SIG-M5 (cell line): ENCODE data around the gene EIF5AL1.
"Not testable (repeated sequence)": the region's sequence is repeated elsewhere in the genome, so short reads cannot be mapped to it uniquely, and the experiment has no call there.

Experiments used
- DNase-seq: peaks from one replicate; lab custom pipeline; 2025; lab: John Stamatoyannopoulos, UW

Gene EIF5AL1

DNA sequence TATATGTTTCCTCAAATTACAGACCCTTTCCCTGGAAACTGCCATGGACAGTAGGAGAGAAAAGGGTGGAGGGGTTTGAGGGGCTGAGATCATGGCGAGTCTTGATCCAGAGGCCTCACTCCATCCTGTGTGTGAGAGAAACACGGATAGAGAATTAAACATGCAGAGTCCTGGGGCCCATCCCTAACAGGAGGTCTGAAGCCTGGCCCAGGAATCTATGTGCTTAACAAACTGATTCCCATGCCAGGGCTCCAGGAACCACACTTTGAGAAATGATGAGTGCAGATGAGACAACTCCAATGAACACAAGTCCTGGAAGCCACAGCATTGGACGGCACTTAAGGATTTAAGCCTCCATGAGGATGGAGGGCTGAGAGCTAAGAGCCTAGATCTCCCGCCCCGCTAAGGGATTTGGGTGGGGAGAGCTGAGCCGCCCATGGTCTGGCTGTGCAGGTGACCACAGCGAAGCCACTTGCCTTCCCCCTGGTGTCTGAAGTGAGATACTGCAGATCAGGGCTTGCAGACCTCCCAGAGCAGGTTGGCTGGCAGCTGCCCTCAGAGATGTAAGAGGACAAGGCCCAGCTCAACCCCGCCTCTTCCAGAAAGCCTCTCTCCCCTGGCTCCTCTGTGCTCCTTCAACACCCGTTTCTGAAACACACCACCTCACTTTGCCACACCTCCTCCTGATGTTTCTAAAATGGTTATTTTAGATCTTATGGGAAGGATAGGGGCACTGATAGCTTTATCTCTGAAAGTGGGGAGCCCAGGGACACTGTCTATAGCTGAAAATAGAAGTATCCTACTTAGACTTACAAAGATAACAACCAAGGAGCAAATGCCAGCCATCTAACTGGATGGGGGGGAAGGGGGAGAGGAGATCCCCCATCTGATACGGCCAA lies 24.8 kb upstream of the EIF5AL1 start:
- no peak for DNase-seq

DNA sequence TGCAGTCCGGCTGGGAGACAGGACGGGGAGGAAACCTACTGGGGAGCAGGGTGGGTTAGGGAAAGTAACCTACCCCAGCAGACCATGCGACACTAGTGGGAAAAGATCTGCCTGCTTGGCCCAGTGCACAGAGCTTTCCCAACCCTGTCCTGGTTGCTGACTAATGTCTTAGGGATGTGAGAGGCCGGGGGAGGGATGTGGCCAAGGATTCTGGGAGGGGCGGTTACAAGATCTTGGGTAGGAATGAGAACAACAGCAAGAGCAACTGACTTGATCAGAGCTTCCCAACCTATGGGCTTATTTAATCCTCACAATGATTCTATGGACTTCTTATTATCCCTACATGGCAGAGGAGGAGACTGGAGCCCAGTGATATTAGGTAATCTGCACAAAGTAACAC lies 24.0 kb upstream of the EIF5AL1 start:
- no peak for DNase-seq

DNA sequence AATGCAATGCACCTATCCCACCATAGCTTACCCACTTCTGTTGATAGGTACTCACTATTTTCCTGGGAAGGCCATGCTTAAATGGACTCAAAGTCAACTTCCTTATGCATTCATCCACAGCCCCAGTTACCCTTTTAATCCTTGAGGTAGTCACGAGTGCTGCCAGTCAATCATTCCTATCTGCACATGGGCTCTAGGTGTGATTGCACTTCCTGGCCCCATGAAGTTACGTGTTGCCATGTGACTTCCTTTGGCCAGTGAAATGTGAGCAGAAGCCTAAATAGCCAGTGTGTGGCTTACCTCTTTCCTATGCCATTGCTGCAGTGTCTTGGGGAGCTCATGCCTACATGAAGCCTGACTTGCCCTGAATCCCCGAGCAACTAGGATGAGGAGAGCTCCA lies 23.5 kb upstream of the EIF5AL1 start:
- no peak for DNase-seq

DNA sequence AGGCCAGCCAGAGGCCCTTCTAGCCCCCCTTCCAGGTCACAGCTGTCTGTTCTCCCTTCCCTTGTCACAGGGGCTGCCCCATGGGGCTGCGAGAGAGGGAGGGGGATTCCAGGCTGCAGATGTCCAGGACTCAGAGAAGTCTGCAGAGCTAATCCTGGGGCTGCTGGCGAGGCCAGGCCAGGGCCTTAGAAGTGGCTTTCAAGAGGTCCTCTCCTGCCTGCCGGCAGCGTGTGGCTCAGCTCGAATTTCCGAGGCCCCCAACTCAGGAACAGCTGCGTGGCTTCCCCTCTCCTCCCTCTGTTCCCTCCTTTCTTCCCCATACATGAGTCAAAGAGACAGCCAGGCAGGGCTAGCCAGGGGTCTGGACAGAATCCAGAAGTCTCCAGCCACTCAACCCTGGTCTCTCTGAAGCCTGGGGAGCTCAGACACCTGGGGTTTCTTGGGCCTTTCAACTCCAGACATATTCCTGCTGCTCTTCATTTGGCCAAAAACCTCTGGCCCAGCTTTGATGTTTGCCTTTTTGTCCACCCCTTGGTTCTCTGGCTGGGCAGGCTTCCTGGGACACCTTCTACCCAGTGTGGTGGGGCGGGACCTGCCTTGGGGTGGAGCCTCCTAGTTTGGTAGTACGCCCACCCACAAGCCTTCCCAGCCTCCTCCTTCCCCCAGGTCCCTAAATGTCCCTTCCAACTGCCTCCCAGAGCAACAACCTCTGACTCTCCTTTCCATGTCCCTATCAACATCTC lies 21.8 kb upstream of the EIF5AL1 start:
- no peak for DNase-seq

DNA sequence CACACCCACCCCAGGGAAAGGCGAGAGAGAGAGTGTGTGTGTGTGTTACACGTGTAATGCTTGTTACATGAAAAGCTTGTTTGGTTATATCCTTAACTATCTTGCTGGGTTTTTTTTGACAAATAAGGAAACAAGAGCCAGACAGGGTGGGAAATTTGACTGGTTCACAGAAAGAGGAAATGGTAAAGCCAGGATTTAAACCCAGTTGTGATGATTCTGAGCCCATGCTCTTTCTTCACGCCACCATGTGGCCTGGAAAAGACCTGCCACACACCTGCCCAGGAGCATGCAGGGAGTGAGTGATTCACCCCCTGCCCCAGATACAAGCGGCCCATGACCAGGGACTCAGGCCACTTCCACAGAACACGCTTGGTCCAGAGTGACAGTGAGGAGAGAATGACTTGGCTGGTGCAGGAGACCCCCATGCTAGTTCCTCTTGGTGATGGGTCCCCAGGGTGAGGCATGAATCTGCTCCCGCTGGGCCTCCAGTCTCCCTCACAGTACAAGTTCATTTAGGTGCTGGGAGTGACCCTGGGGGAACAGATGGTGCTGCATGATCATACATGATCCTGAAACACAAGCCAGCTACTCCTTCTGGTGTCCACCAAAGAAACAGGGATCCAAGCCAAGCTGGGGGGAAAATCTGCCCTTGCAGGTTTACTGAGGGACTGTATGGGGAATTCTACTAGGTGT lies 21.0 kb upstream of the EIF5AL1 start:
- DNase-seq = no peak

DNA sequence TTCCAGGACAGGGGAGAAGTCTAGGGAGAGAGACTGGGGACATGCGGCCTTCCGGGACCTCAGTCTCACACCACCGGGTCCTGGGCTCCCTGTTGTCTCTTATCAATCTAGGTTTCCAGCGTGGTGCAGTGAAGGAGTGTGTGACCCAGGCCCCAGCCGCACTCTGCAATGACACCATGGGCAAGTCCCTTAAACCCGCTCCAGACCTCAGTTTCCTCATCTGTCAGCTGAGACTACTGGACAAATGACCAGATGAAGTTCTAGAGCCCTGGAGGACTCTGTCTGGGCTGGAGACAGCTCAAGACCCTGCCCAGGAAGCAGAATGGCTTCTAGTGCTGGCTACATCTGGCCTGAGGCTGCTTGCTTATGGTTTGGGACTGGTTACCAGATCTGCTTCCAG lies 20.1 kb upstream of the EIF5AL1 start:
- DNase-seq = no peak

DNA sequence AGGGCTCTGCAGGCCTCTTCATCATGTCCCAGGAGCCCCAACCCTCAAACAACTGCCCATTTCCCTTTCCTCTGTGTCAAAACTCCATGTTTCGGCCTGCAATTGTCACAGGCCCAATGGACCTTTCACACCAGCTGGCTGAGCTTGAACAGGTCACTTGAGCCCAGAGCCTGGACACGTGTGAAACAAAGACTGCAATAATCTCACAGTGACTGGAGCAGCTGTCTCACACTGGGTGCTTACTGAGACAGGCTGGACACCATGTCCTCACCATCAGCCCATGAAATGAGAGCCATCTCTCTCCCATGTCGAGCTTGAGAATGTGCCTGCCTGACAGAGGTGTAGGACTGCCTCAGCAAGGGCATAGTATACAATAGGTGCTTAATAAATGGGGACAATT lies 19.5 kb upstream of the EIF5AL1 start:
- no peak for DNase-seq

DNA sequence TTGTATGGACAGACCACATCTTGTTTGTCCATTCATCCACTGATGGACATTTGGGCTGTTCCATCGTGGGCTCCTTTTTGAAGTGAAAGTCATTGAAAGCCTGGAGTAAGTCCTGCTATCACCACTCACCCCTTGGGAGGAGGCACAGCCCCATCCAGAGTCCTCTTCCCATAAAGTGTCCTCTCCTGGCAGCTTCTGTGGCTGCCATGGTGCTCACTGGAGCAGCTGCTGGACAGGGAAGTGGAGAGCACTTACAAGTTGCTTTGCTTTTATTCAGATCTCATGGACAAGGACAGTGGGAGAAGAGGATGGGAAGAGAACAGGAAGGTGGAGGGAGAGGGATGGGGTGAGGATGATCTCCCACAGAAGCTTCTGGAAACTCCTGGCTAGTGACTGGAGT lies 18.5 kb upstream of the EIF5AL1 start:
- DNase-seq = no peak

DNA sequence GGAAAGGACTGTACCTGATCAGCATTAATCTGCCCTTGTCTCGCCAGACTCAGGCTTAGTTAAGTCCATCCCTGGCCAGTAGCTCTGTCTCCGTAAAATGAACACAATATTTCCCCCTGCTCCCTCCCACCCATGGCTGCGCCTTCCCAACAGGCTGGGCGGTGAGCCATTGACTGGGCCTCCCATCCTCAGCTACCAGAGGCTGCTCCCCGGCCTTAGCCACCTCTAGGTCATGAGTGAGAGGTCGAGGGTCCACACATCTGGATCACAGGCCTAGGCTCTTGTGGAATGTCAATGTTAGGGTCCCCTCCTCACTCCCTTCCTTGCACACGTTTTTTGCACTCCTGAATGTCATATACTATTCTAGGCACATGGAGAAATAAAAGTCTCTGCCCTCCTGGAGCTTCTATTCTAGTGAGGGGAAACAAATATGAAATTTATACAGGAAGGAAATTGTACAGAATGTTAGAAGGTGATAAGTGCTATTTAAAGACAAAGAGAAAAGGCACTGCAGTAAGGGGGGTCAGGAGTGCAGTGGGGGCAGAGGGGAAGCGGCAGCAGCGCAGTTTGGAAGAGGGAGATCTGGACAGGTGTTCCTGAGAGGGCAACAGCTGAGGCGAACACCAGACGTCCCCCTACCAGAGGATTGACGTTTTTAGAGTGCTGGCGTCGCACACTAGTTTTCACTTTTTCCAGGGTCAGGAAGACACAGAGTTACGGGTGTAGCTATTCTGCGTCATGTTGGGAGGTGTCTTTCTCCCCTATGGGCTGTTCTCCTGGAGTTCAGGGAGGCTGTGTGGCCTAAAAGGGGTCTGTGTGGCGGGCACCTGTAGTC lies 17.2 kb upstream of the EIF5AL1 start:
- no peak for DNase-seq

DNA sequence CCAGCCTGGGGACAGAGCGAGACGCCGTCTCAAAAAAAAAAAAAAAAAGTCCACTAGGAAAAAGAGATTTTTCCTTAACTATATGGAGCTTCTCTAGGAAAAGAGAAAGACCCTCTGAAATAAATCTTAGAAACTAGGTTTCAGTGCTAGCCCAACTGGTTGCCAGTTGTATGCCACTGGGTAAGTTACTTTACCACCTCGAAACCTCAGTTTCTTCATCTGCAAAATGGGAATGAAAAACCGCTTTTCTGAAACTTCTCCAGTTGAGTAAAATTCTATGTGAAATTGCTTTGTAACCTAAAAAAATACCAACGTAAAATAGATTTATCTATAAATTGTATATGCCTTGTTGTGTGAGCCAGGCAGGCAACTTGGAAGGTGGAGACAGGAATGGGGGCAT lies 16.5 kb upstream of the EIF5AL1 start:
- DNase-seq = no peak

DNA sequence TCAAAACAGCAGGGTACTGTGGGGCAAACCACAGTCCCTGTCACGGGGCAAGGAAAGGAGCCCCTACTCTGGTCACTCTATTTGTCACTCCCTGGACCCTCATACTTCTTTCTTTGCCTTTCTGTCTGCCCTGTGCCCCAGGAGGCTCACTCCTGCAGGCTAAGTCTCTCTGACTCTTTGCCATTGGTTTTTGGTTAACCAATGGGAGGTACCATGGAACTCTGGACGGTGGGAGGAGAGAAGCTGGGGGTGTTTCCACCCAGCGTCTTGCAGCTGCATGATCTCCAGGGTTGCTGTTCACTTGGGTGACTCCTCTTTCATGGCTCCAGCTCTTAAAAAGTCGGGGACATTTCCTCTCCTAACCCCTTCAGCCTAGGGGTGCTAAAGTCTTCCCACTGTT lies 15.4 kb upstream of the EIF5AL1 start:
- no peak for DNase-seq

DNA sequence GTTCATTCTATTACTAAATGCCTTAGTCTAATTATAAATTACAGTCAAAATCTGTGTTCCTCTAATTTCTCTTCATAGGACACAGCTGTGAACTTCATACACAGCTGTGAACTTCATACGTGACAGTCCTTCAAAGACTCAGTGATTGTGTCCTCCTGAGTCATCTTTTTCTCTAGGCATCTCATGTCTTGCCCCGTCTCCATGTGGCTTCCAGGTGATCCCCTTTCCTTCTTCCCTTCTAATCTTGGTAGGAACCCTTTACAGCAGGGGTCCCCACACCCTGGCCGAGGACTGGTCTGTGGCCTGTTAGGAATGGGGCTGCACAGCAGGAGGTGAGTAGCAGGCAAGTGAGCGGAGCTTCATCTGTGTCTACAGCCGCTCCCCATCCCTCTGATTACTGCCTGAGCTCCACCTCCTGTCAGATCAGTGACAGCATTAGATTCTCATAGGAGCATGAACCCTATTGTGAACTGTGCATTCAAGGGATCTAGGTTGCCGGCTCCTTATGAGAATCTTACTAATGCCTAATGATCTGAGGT lies 14.0 kb upstream of the EIF5AL1 start:
- DNase-seq = no peak

DNA sequence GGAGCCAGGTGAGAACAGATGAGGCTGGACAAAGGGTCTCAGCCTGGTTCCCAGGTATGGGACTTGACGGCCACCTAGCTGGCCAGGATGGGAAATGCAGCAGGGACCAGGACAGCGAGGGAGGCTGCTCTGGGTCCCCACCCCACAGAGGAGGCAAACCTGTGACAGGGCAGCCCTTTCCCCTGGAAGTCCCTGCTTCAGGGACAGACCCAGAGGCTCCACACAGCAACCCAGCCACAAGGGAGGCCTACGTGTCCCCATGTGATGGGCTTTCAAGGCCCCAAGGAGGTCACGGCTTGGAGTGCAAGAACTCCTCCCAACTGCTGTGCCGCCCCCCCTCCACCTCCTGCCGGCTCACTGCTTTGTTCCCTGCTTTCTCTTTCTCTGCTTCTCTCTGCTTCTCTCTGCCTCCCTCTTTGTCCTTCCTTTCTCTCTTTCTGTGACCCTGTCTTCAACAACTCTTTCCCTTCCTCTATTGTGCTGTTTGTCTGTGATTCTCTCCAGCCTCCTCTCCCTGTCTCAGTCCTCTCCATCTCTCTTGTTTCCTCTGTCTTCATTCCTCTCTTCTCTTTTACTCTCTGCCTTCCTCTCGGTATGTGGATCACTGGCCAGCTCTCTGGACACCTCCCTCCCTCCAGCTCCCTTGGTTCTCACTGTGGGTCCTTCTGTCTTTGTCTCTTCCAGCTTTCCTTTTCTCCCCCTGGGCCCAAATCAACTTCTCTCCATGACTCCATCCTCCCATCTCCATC lies 9.6 kb upstream of the EIF5AL1 start:
- DNase-seq = no peak

DNA sequence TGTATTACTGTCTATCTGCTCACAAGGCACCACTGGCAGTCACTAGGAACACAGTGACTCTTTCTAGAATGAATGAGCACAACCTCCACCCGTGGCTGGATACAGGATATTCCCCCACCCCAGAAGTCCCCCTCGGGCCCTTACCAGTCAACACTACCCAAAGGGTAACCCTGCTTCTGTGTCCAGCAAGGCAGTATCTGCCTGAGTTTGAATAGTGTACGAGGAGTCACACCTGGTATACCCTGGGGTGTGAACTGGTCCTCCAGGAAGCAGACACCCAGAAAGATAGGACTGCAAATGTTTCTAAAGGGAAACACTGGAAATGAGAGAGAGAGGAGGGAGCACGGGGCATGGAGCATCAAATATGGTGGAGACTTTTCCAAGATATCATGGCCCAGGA lies 8.5 kb upstream of the EIF5AL1 start:
- not testable (repeated sequence) for DNase-seq

DNA sequence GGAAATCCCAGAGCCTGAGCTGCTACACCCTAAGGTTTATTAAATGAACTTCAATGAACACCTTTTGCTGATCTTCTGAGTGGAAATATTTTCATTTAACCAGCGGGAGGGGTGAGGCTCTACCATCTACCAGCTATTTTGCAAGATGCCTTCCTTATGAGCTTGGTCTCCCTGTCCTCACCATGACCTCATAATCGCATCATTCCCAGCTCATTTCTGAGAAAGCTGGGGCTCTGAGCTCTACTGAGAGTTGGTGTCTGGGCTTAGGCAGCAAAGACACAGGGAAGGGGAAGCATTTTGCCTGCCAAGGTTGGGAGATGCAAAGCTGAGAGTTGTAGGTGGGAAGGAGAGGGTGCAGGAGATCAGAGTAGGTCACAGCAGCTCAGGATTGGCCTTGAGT lies 7.8 kb upstream of the EIF5AL1 start:
- not testable (repeated sequence) for DNase-seq

DNA sequence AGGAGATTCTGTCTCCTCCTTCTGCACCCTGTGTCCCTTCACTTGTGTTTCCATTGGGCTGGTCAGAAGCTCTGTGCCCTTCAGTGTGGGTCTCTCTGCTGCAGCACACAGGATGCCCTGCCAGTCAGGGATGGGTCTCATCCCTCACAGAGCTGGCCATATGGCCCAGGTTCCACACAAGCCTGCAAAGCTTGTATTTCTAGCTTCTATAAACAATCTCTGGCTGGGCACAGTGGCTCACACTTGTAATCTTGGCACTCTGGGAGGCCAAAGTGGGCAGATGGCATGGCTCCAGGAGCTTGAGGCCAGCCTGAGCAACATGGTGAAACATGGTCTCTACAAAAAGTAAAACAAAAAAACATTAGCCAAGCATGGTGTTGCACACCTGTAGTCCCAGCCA lies 7.0 kb upstream of the EIF5AL1 start:
- not testable (repeated sequence) for DNase-seq

DNA sequence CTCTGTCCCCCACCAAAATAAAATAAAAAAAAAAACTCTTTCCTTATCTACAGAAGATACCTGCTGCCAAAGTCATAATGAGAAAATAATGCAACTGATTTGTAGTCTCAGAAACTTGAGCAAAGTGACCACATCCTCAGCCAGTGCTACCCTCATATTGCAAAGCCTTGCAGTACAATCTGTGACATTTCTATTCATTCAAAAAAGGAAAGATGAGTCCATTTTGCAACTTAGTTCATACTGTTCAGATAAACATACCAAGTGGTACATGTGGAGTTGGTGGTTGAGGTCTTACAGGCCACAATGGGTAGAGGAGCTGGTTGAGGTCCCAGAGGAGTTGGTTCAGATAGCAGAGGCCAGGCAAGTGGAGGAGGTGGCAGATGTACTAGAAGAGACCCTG lies 6.5 kb upstream of the EIF5AL1 start:
- DNase-seq = no peak

DNA sequence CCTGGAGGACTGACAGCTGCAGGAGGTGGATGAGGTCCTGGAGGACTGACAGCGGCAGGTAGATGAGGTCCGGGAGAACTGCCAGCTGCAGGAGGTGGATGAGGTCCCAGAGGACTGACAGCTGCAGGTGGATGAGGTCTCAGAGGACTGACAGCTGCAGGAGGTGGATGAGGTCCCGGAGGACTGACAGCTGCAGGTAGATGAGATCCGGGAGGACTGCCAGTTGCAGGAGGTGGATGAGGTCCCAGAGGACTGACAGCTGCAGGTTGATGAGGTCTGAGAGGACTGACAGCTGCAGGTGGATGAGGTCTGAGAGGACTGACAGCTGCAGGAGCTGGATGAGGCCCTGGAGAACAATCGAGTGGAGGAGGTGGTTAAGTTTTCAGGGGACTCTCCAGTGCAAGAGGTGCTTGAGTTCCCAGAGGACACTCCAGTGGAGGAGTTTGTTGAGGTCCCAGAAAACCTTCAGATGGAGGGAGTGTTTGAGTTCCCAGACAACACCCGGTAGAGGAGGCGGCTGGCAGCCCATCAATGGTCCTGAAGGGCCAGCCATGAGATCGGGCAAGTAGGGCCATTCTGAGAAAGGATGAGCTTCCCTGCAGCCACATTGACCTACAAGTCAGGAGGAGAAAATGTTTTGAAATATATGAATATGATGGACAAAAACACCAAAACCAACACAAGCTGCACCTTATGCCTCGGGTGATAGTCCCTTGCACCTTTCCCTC lies 4.7 kb upstream of the EIF5AL1 start:
- no peak for DNase-seq

DNA sequence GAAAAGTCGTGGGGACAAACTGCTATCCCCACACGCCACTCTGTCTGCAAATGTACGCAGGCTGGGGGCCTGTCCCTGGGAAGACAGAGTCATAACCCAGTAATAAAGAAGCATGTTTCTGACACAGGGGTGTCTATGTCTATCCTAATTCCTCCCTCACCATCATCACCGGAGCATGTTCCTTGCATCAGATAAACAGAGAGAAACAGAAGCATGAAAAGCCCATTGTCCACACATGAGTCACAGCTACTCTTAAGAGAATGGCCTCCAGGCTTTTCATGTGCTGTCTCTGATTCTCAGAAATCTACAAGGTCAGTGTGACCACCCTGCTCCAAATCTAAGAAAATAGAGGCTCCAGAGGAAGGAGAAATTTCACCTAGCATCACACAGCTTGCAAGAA lies 4.1 kb upstream of the EIF5AL1 start:
- not testable (repeated sequence) for DNase-seq

DNA sequence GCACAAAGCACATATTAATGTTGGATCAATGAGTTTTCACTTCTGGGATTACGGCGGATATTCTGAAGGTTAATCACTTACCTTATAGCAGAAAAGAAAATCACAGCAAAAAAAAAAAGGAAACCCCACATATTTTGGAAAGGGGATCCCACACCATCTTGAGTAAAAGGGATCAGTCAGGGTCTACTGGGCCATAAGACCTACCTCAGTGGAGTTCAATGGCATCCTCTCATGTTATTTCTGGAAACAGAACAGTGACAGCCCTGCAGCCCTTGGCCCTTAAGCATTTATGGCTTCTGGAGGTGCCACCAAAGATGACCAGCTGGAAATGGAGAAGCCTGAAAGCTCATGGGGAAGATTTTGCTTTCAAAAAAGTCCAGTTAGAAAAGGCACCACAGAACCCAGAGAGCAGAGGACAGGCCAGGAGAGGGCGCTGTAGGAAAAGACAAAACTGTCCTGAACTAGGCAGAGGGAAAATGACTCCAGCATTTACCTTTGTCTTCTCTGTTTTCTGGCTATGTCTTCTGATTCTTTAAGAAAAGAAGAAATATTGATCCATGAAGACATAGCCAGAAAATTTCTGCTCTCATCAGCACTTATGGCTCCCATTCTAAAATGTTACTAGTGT lies 2.9 kb upstream of the EIF5AL1 start:
- DNase-seq = not testable (repeated sequence)
